ENCODE results near the gene EIF2D.
"Not testable (repeated sequence)": the region's sequence is repeated elsewhere in the genome, so short reads cannot be mapped to it uniquely, and the experiment has no call there.

EIF2D gene

DNA sequence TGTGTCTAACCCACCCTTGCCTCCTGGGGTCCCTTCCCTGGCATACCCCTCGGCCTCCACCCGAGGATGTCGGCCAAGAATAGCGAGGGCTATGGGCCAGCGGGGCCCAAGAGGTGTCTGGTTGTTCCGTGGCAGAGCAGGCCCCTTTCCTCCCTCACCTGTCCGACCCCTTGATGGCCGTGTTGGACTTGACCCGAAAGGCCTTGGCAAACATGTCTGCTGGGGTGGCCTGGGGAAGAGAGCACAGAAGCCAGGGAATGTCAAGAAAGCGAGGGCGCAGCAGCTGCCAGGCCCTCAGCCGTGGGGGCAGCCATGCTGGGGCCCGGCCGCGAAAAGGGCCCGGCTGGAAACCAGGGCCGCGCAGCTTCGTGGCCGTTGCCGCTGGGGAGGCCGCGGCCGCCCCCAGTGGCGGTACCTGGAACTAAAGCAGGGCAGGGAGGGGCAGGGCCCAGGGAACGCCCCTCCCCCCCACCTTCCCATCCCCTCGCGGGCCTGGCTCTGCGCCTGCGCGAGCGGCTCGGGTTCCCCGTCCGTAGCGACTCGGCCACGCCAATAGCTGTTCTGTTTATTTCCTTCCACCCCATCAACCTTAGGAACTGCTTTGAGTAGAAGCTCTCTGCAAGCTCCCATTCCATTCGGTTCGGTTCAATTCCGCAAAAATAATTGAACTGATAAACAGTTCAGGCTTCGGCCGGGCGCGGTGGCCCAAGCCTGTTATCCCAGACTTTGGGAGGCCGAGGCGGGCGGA is at the start of gene EIF2D:
EIF2D (minus strand) TSS at position 337 of the 748 bp plus-strand sequence; CDS start at position 214, 123 bp downstream.
- peak; percentile 92 for DNase-seq

- no peak for DNase-seq
These were observed 49.0 kb upstream of the EIF2D start for GRCh38 chr1:206661161-206661820.

DNA sequence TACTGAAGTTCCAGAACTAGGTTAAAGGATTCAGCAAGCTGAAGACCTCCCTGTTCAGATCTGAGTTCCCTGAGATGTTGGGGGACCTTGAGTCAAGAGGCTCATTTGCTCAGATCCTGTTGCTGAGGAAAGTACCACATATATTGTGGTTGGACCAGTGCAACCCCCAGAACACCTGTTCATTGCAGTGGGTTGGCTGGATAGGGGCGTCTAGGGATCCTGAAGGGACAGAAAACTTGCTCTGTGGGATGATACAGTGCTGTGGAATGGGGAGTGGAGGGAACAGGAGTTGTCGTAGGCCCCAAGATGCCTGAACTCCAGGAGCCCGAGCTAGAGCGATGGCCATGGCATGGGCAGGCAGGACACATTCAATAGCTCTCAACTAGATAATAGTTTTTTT is 47.9 kb upstream of the EIF2D start:
- no peak for DNase-seq

GRCh38 chr1:206658981-206659273 is 46.7 kb upstream of the EIF2D start:
- DNase-seq = no peak

GRCh38 chr1:206658264-206658980 is 46.2 kb upstream of the EIF2D start:
- peak; percentile 54 for DNase-seq

- no peak for DNase-seq
These were observed 45.5 kb upstream of the EIF2D start for GRCh38 chr1:206657751-206658150.

- DNase-seq = no peak
These were observed 44.7 kb upstream of the EIF2D start for GRCh38 chr1:206656936-206657335.

DNA sequence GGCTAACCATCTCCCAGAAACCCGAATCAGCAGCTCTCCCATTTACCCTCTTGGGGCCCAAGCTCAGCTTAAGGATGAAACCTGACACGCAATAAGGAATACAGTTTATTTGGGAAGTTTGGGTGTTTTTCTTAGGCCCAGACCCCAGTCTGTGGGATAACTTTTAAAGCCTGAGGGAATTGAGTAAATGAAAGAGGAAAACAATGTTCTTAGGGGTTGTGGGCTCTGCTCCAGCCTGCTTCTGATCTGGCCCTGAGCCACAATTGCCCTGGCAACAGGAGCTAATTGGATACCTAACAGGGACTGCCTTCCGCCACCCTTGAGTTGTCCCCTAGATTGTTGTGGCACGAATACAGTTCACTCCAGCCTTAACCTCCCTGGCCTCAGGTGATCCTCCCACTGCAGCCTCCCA is 43.2 kb upstream of the EIF2D start:
- DNase-seq = no peak

DNA sequence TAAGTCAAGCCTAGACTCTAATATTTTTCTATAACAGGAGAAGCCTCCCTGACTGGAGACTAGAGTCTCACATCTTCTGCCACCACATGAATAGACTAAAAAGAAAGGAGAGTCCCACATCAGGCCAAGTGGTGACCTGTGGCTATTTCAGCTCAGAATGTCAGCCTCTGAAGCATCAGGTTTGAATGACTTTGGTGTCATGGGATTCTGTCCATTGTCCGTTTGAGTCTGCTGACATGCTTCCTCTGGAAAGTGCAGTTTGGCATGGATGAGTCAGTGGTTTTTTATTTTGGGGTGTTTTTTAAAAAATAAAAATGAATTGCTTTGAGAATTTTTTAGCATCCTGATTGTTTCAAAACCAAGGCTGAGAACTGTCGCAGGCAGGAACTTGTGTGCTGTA is 42.6 kb upstream of the EIF2D start:
- no peak for DNase-seq

GRCh38 chr1:206653715-206654459 is 41.6 kb upstream of the EIF2D start:
- no peak for DNase-seq

DNA sequence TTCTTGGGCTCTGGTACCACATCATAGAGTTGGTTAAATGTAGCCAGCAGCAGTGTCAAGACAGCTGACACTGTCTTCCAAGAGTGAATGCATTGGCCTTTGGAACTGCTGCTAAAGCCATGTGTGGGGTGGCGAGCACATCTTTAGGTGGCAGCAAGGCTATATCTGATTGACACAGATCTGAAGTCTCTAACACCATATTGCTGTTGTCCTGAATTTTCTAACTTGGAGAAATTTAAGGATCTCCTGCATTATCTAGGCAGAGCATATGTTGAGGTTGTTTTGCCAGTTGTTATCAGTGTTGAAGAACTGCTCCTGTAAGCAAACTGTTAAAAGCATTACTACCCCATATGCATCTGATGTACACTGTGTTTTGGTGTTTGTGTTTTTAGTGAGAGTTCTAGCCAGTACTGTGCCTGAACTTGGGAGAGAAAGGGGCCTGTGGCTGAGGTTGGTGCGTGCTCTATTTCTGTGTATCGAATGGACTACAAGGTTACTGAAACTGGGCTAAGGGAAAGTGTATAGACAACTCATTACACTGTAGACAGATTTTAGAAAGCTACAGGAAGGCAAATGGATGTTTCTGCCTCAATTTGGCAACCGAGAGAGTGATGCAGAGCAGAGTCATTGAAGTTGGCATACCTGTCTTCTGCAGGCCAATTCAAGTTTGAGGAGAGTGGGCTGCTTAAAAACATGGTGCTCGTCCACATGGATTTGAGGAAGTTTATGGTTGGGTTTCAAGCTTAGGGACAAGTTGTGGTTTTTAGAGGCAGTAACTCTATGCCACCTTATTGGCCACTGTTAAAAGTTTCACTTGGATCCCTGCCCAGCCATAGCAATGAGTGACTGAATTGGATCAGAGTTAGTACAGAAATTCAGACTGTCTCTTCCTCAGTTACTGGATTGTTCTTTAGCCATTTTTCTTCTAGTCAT is 40.0 kb upstream of the EIF2D start:
- peak; percentile 54 for DNase-seq

GRCh38 chr1:206651014-206651413 is 38.7 kb upstream of the EIF2D start:
- DNase-seq = no peak

GRCh38 chr1:206649261-206649921 is 37.1 kb upstream of the EIF2D start:
- DNase-seq = no peak

GRCh38 chr1:206647224-206647623 is 35.0 kb upstream of the EIF2D start:
- no peak for DNase-seq

GRCh38 chr1:206646504-206646903 is 34.2 kb upstream of the EIF2D start:
- no peak for DNase-seq

GRCh38 chr1:206643118-206643698 is 30.9 kb upstream of the EIF2D start:
- no peak for DNase-seq

- not testable (repeated sequence) for DNase-seq
These were observed 29.8 kb upstream of the EIF2D start for GRCh38 chr1:206642074-206642473.

DNA sequence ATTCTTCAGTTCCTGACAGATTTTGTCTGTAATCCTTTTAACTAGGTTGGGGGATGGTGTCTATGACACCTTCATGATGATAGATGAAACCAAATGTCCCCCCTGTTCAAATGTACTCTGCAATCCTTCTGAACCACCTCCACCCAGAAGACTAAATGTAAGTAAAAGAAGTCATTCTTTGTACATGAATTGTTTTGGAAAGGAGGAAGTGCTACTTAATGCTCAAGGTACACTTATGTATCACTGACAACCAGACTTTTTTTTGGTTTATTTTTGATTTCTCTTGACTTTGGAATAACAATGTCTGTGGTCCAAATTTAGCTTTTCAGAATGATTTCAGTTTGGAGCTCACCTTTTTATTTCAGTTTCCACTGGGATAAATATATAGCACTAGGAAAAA is 25.3 kb upstream of the EIF2D start:
- DNase-seq = no peak

DNA sequence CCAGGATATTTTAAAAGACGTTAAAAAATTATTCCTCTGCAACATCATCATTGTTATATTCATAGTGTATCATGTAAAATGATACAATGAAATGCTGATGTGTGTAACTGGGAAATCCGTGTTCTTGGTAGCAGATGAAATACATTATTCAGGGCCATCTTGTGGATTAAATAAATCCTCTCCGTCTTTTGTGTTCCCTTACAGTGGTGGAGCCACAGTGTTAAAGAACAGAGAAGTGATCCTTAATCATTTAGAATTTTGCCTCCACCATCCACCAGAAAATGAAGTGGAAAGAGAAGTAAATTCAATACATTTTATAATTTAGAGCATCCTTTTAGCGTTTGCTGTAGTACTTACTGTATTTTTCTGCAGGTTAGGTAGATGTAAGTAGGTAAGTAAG is 24.4 kb upstream of the EIF2D start:
- no peak for DNase-seq

GRCh38 chr1:206635978-206636345 is 23.7 kb upstream of the EIF2D start:
- no peak for DNase-seq
